NCI-H187 (cell line): ENCODE results near the gene ANKRD44.

ENCODE experiments used
- DNase-seq, 2 experiments: peaks; one replicate each; lab custom pipeline; 2025; lab: John Stamatoyannopoulos, UW

Gene ANKRD44

DNA sequence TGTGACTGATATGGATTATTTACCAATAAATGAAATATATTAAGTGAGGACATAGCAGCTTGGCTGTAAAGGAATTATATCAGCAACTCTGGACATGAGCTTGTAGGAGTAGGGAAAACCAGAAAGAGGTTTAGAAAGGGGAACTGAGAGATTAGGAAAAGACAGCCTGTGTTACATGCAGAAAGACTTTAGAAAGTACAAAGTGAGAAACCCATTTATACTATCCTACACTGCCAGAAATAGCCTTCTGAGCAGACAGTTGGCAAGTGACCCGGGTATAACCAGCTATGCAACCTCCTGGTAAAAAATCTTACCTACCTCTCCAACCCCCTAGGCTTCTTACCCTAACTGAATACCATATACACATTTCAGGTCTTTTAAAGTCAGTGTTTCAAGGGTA lies 134.1 kb downstream of the ANKRD44 start:
- no peak for DNase-seq

DNA sequence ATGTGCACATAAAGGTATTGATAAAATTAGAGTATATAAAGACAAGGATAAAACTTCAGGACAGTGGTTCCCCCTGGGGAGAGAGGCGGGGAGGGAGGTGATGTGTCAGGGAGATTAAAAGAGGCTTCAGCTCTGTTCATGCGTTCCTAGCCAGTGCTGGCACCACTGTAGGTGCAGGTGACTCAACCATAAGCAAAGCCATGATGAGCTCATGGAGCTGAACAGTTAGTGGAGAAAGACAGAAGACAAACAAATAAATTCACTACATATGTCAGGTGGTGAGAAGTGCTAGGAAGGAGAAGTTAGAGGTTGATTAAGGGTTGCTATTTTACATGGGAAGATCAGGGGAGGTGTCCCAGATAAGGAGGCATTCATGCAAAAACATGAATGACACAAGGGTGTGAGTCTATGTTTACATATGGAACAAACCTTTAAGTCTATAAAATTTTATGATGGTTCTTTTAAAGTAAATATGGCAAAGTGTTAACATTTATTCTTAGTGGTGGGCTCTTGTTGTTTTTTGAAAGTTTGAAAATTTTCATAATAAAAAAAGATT lies 136.0 kb downstream of the ANKRD44 start:
- no peak for DNase-seq

DNA sequence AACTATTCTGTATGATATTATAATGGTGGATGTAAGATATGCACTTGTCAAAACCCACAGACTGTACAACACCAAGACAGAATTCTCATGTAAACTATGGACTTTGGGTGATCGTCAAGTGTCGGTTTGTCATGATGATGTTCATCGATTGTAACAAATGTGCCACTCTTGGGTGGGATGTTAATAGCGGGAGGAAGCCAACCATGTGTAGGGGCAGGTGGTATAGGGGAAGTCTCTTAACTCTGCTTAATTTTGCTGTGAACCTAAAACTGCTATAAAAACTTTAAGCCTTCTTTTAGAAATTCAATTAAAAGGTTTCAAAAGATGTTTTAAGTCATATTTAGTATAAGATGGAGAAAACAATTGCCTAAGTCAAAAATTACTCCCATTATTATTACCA lies 139.0 kb downstream of the ANKRD44 start:
- DNase-seq: no peak

DNA sequence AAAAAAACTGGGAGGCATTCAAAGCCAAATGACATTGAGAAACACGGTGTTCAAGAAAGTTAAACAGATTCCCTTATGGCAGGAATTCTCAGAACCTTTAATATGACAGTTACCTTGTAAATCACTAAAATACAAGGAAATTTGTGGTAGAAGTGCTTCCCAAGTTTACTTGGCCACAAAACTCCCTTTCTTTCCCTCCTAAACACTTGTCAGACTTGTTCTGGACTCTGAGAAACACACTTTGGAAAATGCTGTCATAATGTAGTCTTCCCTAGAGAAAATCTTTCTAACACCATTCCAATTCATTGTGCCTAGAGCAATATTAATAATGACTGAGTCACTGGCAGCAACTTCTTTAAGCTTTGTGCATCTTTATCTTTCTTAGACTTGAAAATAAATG lies 140.4 kb downstream of the ANKRD44 start:
- no peak for DNase-seq

DNA sequence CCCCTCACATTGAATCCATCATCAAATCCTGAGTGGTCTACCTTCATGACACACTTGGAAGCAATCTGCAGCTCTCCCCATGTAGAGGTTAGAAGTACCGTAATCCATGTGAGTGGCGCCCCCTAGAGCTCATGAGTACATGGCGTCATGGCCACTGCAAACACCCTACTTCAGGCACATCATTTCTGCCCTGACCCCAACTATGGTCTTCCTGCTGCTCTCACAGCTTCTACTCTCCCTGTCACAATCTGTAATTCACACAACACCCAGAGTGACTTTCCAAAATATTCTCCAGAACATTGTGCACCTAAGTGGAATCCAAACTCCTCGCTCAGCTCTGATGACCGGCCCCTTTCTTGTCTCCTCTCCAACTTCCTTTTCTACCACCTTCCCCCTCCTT lies 141.9 kb downstream of the ANKRD44 start:
- no peak for DNase-seq

DNA sequence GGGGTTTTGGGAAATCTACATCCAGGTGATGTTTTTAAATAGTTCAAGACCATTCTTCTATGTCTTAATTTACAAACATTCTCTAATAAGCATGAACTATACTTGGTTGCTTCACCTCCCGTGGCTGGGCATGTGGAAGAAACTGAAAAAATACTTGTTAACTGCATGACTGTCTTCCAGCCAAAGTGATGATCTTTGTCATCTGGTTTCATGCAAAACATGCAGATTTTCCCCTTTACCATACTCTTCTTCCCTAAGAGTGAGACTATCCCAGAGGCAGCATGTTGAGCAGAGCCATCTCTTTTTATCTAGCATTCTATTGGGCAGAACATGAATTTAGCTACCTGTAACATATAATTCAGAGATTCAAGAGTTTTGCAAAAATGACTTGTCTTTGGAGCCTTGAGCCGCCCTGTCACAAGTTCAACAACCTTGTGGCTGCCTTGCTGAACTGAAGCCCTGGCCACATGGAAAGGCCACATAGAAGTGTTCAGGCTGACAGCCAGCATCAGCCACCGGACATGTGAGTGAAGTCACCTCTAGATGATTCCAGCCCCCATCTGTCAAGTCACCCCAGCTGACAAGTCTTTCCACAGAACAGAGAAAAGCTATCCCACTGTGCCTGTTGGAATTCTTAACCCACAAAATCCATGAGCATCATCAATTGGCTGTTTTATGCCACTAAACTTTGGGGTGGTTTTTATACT lies 142.8 kb downstream of the ANKRD44 start:
- no peak for DNase-seq

DNA sequence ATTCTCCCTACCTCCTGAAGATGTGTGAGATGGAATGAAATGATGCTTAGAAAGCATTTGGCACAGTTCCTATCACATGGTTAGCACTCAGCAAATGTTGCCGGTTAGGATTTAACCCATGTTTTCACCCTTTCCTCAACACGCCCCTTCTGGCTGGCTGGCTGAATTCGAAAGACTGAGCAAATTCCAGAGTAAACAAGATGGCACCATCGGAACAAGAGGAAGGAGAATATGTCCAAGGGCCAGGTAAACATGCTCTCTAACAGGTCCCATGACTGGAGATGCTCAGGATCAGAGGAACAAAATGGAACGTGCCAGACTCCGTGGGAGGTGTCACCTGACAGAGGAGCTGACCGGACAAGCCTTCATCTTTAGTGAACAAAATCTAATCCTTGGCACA lies 145.6 kb downstream of the ANKRD44 start:
- no peak for DNase-seq

DNA sequence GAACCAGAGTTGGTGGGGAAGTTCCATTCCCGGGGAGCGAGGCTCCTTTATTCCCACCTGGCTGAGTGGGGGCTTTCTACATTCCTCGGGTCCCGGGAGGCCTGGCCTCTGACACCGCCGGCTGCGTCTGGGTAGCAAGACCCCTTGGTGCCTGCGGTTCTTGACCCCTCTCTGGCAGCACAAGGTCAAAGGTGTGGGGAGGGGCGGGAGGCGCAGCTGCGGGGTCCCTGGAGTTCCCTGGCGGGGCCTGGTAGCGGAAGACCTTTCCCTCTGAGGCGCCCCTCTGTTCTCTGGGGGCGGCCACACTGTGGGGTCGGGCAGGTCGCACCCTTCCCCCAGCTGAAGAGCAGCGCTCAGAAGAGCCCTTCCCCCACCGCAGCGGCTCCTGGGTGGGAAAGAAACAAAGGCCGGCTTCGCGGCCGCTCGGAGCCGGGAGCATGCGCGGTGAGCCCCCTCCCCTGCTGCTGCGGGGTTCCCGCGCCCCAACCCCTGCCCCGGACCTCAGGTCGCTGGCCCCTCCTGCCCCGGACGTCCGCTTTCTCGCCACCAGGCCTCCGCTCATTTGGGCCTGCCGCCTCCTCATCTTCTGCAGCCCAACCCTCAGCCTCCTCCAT lies 146.3 kb downstream of the ANKRD44 start:
- no peak for DNase-seq

DNA sequence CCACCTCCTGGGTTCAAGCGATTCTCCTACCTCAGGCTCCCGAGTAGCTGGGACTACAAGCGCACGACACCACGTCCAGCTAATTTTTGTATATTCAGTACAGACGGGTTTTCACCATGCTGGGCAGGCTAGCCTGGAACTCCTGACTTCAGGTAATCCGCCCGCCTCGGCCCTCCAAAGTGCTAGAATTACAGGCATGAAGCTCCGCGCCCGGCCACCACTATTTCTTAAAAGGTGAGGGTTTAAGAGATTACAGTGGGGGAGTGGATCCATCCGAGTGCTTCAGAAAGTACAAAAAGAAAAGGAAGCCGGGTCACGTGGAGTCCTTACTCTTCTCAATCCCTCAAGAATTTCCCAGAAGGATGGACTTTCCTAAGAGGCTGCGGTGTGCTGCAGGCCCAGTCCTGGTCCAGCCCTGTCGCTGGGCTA lies 146.9 kb downstream of the ANKRD44 start:
- DNase-seq: no peak

DNA sequence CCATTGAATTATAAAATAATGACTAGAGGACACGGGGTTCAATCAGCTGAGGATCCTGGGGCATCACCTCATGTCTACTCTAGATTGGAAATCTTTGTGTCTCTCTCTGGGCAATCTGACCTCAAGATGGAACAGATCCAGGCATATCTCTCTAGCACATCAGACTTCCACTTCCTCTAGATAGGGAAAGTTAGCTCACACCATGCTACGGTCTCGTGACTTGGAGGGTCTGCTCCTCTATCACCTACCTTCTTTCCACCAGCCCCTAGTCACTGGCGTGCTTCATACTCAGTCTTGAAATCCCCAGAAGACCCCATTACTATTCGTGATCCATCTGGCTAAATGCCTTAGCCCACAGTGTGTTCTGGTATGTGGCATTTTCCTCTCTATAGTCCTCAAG lies 148.8 kb downstream of the ANKRD44 start:
- DNase-seq: no peak

DNA sequence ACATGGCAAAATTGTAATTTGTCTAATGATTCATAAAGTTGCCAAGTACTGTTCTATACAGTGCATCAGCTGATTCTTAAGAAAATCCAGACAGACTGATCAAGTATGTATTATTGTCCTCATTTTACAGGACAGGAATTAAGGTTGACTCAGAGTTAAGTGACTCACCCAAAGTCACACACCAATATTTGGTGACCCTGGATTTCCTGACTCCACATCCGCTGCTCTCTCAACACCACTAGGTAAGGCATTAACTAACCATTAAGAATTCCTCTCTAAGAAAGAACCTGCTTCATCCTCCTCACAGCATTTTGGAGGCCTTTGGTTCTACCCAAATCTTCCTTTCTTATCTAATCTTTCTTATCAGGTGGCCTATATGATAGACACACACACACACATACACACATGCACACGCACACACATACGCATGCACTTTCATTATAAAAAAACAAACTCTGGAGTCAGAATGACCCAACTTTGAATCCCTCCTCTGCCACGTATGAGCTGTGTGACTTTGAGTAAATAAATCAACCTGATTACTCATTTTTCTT lies 150.8 kb downstream of the ANKRD44 start:
- no peak for DNase-seq

DNA sequence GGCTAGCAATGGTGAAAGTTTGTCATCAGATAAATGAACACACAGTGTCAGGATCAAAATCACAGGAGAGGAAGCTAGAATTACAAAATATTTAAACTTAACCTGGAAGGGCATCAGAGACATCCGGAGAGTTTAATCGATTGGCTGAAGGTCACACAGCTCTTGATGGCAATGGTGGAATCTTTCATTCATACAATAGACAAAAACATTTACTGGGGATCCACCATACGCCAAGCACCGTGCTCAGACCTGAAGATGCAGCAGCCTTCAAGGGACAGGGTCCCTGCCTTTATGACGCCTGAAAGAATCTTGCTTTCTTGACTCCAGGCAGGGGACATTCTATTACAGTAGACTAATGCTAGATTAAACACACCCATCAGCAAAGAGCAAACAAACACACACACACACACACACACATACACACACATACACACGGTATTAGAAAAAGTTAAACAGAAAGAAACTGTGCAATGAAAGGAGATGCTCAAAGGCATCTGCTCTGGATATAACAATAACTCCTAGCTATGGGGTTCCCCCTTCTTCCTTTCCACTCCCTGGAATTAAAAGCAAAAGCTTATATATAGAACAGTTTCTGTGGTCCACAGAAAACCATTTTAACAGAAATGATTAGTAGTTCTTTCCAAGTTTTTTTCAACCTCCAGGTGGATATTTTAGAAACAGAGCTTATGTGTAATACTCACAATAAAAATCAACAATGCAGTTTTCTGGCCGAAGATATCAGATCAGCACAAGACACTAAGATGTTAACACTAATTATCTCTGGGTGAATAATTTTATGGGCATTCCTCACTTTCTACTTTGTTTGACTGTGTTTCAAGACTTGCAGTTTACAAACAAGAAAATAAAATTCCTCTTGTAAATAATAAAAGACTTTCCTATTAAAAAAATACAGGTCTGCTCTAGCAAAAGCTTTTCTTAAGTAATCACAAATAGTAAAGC lies 151.7 kb downstream of the ANKRD44 start:
- DNase-seq: no peak

DNA sequence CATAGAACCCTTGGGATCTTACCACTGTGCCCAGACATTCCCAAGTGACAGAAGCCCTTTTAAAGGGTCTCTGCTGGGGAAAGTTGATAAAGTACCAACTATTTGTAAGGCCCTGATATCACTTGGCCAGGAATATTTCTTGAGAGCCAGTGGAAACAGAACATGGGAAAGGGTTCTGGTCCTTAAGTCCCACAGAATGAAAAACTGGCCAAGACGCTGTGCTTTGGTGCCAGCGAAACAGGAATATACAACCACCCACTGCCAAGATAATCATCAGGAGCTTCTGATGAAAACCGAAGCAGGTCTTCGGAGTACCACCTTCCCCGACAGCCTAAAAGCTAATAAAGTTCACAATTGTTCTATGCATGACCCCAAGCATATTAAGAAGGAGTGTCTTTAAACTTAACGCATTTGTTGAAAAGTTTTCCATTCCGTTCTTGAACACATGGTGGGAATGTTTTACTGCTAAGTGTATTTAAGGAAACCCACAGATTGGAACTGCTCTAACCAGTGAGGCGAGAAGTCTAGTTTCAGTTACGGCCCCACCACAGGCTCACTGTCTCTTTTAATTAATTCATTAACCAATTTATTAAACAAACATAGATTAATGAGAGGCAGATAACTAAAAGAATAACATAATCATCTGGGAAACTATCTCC lies 152.6 kb downstream of the ANKRD44 start:
- no peak for DNase-seq

DNA sequence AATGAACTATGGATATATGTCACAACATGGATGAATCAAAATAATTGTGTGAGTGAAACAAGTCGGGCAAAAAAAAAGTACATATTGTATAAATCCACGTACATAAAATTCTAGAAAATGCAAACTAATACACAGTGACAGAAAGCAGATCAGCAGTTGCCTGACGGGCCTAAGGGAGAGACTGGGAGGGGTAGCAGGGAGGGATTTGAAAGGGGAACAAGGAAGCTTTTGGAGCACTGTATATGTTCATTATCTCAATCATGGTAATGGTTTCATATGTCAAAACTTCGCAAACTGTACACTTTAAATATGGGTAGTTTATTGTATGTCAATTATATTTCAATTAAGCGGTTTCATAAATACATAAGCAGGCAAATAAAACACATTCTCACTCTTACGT lies 153.8 kb downstream of the ANKRD44 start:
- no peak for DNase-seq

DNA sequence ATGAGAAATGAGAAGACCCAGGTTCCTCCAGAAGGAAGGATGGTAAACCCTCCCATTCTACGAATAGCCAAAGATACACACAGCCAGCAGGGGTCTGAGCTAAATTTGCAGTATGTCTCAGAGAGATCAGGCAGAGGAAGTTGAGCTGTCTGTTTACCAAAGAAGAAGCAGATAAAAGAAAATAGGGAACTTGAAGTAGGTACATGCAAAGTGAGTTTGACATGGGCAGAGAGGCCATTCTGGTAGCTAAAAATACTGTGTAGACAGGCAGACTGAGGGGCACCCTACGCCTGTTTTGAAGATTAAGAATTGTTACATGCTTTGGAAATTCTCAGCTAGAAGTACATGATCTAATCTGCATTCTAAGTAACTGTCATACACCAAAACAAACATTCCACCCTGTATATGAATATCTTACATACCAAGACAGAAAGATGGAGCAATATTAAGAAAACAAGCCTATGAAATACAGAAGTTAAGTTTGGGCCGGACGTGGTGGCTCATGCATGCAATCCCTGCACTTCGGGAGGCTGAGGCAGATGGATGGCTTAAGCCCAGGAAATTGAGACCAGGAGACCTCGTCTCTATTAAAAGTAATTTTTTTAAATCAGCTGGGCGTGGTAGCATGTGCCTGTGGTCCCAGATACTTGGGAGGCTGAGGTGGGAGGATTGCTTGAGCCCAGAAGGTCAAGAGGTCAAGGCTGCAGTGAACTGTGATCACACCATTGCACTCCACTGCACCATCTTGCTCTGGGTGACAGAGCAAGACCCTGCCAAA lies 157.9 kb downstream of the ANKRD44 start:
- DNase-seq: no peak

DNA sequence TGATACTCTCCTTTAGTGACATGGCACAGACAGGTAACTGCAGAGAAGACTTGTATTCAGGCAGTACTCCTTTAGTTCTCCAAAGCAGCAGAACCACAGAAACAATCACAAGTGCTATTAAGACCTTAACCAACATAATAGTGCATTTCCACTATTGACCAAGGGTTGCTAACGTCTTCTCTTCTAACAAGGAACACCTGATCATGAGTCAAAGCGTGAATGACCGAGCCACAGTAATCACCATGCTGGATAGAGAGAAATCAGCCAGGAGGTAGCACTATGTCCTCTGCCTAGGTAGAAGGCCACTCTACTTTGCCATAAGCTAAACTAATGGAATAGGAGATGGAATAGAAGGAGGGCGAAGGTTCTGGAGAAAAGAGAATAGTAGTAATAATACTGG lies 161.0 kb downstream of the ANKRD44 start:
- no peak for DNase-seq

DNA sequence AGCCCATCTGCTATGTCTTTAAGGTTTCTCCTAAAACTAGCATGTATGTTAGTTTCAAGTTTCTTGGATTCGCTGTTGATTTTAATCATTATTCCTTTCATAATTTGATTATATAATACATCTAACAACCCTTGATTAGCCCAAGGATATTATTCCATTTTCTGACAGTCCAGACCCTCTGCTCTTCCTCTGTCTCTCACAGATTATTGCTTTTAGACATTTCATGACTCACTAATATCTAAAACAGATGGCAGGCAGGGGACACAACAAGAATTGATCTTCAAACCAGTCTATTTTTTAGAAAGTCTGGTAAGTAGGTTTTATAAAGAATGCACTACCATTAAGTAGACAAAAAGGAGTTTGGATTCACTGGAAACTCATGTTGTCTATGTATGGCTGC lies 162.2 kb downstream of the ANKRD44 start:
- no peak for DNase-seq

DNA sequence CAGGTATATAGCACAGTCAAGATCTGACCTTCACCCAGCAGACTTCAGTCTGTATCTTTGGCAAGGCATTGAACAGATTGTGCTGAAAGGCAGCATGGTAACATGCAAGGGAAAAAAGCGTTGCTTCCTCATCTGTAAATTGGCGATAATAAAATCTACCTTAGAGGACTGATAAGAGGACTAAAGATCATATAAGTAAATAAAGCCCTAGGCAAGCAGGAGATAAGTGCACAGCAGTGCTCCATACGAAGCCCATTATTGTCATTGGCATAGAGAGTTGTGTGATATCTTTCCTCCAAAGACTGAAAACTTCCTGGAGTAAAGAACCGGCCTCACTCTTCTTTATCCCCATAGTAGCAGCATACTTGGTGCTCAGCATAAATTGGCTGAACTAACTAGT lies 162.6 kb downstream of the ANKRD44 start:
- DNase-seq: no peak

DNA sequence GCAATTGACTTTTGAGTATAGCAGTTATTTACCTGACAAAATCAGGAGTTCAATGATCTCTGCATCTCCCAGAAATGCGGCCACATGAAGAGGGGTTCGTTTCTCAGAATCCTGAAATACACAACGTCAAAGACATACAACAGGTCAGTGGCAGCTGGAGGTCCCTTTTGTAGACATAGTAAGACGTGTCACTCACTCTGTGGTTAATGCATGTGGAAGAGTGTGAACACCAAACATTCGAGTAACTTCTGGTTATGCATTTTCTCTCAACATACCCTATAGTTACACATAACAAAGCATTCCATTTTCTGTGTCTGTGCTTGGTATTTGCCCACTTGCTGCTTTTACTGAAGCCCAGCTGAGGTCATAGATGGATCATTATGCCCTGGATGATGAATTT lies 163.6 kb downstream of the ANKRD44 start:
- DNase-seq: no peak

DNA sequence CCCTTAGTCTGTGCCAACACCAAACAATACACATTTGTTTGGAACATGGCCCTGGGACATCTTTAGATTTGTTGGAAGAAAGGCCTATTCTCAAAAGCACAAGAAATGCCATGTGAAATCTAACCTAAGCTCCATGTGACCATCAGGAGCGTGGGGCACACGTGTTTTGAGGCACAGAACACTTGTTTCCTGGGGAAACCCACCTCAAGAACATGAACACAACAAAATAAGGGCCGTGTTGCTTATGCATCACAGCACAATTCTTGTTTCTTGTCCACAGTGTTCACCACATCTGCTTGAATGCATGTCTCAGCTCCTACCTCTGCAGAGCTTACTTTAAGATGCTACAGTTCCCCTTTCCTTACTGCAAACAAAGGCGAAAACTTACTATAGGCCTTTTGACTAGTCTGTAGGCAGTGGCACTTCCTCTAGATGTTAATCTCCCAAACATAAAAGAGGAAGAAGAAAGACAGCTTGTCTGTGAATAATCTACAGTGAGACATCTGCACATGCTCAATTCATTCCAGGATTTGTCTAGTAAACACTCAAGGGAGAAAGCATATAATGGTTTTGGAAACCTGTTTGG lies 165.0 kb downstream of the ANKRD44 start:
- no peak for DNase-seq

DNA sequence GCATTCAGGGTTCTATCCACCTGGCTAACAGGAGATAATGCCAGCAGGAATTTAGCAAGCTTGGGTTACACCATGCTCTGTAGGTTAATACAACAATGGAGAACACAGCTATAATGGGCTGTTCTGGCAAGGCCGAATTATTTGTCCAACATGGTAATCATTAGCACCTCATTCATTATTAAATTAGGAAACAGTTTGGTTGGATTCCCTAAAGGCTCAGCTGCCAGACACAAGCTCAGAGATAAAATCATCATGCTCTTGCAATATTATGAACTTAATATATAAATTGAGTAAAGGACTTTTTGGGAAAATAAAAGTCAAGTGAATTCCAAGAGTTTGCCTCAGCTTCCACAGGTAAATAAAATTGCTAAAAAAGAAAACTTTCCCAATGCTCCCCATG lies 166.4 kb downstream of the ANKRD44 start:
- DNase-seq: no peak
